Ovary (tissue), 3 donors: ENCODE data around the gene COG5.

Source experiments
- CTCF ChIP-seq, 3 donors: fragments of 450-650 bp in 2 of 3; fragments of 200-600 bp in 1 of 3; IDR thresholded peaks; one replicate each; pipeline versions ENCODE4 v1.5.1 to v1.8.0; 2016 to 2022; ENCODE audit warnings: antibody characterized with exemption in 3 of 3, mild to moderate bottlenecking in 1 of 3
- POLR2A ChIP-seq: fragments of 450-650 bp; IDR thresholded peaks from one replicate; pipeline ENCODE4 v1.6.1; 2017; ENCODE audit warnings: antibody characterized with exemption, mild to moderate bottlenecking, moderate library complexity
- donor health status: DM: no; HTN: no; CAD: no.

DNA sequence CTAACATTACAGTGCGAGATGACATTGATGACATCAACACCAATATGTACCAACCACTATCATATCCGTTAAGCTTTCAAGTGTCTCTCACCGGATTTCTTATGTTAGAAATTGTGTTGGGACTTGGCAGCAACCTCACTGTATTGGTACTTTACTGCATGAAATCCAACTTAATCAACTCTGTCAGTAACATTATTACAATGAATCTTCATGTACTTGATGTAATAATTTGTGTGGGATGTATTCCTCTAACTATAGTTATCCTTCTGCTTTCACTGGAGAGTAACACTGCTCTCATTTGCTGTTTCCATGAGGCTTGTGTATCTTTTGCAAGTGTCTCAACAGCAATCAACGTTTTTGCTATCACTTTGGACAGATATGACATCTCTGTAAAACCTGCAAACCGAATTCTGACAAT is 89.6 kb downstream of the COG5 start:
- TF ChIP-seq CTCF (IDR thresholded peaks at IDR 0.05): no peak
- TF ChIP-seq POLR2A: no peak
